ENCODE results near the gene EAF2.

EAF2 gene

GRCh38 chr3:121869736-121870135 lies 34.7 kb downstream of the EAF2 start:
- Histone ChIP-seq H3K4me3 (ENCODE audit: insufficient read depth in 1 of 2, low read depth in 1 of 2, low read length in 2 of 2) (no peak overlapping the region), H2AK5ac (ENCODE audit: low read length, severe bottlenecking) (no peak overlapping the region), H3K14ac (ENCODE audit: low read length in 2 of 2) (no peak overlapping the region), H3K9me3 (ENCODE audit: control insufficient read depth, low read length) (no peaks in the 10 kb centered on the region), H2BK5ac (ENCODE audit: low read depth, low read length, poor library complexity, severe bottlenecking) (no peak overlapping the region), H4K91ac (ENCODE audit: low read length) (no peak overlapping the region), H3K23ac (ENCODE audit: low read length in 2 of 2) (no peak overlapping the region), H3K4me2 (ENCODE audit: low read length, poor library complexity, severe bottlenecking) (no peak overlapping the region), H3K9ac (ENCODE audit: low read length) (no peak overlapping the region), H3K27me3 (ENCODE audit: control insufficient read depth in 1 of 2, insufficient read depth in 1 of 2, low read length in 2 of 2) (no peaks in the 10 kb centered on the region), H3K79me1 (replicated peaks; ENCODE audit: low read length, poor library complexity, severe bottlenecking) (no peaks in the 10 kb centered on the region), H3K4ac (ENCODE audit: low read depth in 1 of 2, low read length in 2 of 2) (no peak overlapping the region), H3K36me3 (ENCODE audit: control insufficient read depth in 1 of 2, insufficient read depth in 2 of 2, low read depth in 1 of 2, low read length in 2 of 2) (no peaks in the 10 kb centered on the region), H2BK15ac (ENCODE audit: low read depth, poor library complexity, severe bottlenecking) (no peak overlapping the region), H2AFZ (ENCODE audit: low read depth, low read length) (no peak overlapping the region), H2BK120ac (ENCODE audit: low read depth, low read length) (no peak overlapping the region), H3K27ac (ENCODE audit: low read length, poor library complexity, severe bottlenecking) (no peak overlapping the region), H3K4me1 (ENCODE audit: control insufficient read depth, insufficient read depth, low read depth, low read length) (no peaks in the 10 kb centered on the region), H3K18ac (ENCODE audit: low read depth in 1 of 2, low read length in 2 of 2) (no peak overlapping the region), H2BK12ac (ENCODE audit: low read length in 2 of 2) (no peak overlapping the region), H4K8ac (ENCODE audit: low read length) (no peak overlapping the region)
- DNase-seq = no peak
- WGBS = 89% methylated on average over 1 of the region's 2 CpGs

- Histone ChIP-seq H3K4me1 (ENCODE audit: control insufficient read depth, insufficient read depth, low read depth, low read length) (no peaks in the 10 kb centered on the region), H2BK120ac (ENCODE audit: low read depth, low read length) (no peak overlapping the region), H2BK12ac (ENCODE audit: low read length in 2 of 2) (no peak overlapping the region), H4K91ac (ENCODE audit: low read length) (no peak overlapping the region), H3K4ac (ENCODE audit: low read depth in 1 of 2, low read length in 2 of 2) (no peak overlapping the region), H2AFZ (ENCODE audit: low read depth, low read length) (no peak overlapping the region), H3K27me3 (ENCODE audit: control insufficient read depth in 1 of 2, insufficient read depth in 1 of 2, low read length in 2 of 2) (no peaks in the 10 kb centered on the region), H3K27ac (ENCODE audit: low read length, poor library complexity, severe bottlenecking) (no peak overlapping the region), H2BK5ac (ENCODE audit: low read depth, low read length, poor library complexity, severe bottlenecking) (no peak overlapping the region), H2AK5ac (ENCODE audit: low read length, severe bottlenecking) (no peak overlapping the region), H3K4me3 (ENCODE audit: insufficient read depth in 1 of 2, low read depth in 1 of 2, low read length in 2 of 2) (no peak overlapping the region), H3K18ac (ENCODE audit: low read depth in 1 of 2, low read length in 2 of 2) (no peak overlapping the region), H3K4me2 (ENCODE audit: low read length, poor library complexity, severe bottlenecking) (no peak overlapping the region), H3K9ac (ENCODE audit: low read length) (no peak overlapping the region), H3K9me3 (ENCODE audit: control insufficient read depth, low read length) (no peaks in the 10 kb centered on the region), H3K23ac (ENCODE audit: low read length in 2 of 2) (no peak overlapping the region), H3K14ac (ENCODE audit: low read length in 2 of 2) (no peak overlapping the region), H2BK15ac (ENCODE audit: low read depth, poor library complexity, severe bottlenecking) (no peak overlapping the region), H3K36me3 (ENCODE audit: control insufficient read depth in 1 of 2, insufficient read depth in 2 of 2, low read depth in 1 of 2, low read length in 2 of 2) (no peaks in the 10 kb centered on the region), H4K8ac (ENCODE audit: low read length) (no peak overlapping the region), H3K79me1 (replicated peaks; ENCODE audit: low read length, poor library complexity, severe bottlenecking) (no peaks in the 10 kb centered on the region)
- no peak for DNase-seq
These were observed 35.7 kb downstream of the EAF2 start for GRCh38 chr3:121870717-121871116.

- H2AK5ac ChIP-seq (ENCODE audit: low read length, severe bottlenecking) = no peak overlapping the region
- no peak overlapping the region for H3K9ac ChIP-seq (ENCODE audit: low read length)
- no peaks in the 10 kb centered on the region for H3K4me1 ChIP-seq (ENCODE audit: control insufficient read depth, insufficient read depth, low read depth, low read length)
- no peak overlapping the region for H2BK120ac ChIP-seq (ENCODE audit: low read depth, low read length)
- no peak overlapping the region for H3K4ac ChIP-seq (ENCODE audit: low read depth in 1 of 2, low read length in 2 of 2)
- no peak overlapping the region for H3K14ac ChIP-seq (ENCODE audit: low read length in 2 of 2)
- H2BK5ac ChIP-seq (ENCODE audit: low read depth, low read length, poor library complexity, severe bottlenecking) = no peak overlapping the region
- no peak overlapping the region for H2AFZ ChIP-seq (ENCODE audit: low read depth, low read length)
- no peak overlapping the region for H3K27ac ChIP-seq (ENCODE audit: low read length, poor library complexity, severe bottlenecking)
- H3K4me3 ChIP-seq (ENCODE audit: insufficient read depth in 1 of 2, low read depth in 1 of 2, low read length in 2 of 2) = no peak overlapping the region
- H2BK12ac ChIP-seq (ENCODE audit: low read length in 2 of 2) = no peak overlapping the region
- no peaks in the 10 kb centered on the region for H3K9me3 ChIP-seq (ENCODE audit: control insufficient read depth, low read length)
- 83% methylated on average over 1 of the region's 1 CpG for WGBS
- H3K27me3 ChIP-seq (ENCODE audit: control insufficient read depth in 1 of 2, insufficient read depth in 1 of 2, low read length in 2 of 2) = no peaks in the 10 kb centered on the region
- no peak overlapping the region for H4K91ac ChIP-seq (ENCODE audit: low read length)
- no peaks in the 10 kb centered on the region for H3K36me3 ChIP-seq (ENCODE audit: control insufficient read depth in 1 of 2, insufficient read depth in 2 of 2, low read depth in 1 of 2, low read length in 2 of 2)
- H3K79me1 ChIP-seq (replicated peaks; ENCODE audit: low read length, poor library complexity, severe bottlenecking) = no peaks in the 10 kb centered on the region
- no peak overlapping the region for H3K18ac ChIP-seq (ENCODE audit: low read depth in 1 of 2, low read length in 2 of 2)
- H3K23ac ChIP-seq (ENCODE audit: low read length in 2 of 2) = no peak overlapping the region
- no peak overlapping the region for H4K8ac ChIP-seq (ENCODE audit: low read length)
- DNase-seq = no peak
- no peak overlapping the region for H3K4me2 ChIP-seq (ENCODE audit: low read length, poor library complexity, severe bottlenecking)
- H2BK15ac ChIP-seq (ENCODE audit: low read depth, poor library complexity, severe bottlenecking) = no peak overlapping the region
These were observed 36.4 kb downstream of the EAF2 start for GRCh38 chr3:121871430-121871829.

DNA sequence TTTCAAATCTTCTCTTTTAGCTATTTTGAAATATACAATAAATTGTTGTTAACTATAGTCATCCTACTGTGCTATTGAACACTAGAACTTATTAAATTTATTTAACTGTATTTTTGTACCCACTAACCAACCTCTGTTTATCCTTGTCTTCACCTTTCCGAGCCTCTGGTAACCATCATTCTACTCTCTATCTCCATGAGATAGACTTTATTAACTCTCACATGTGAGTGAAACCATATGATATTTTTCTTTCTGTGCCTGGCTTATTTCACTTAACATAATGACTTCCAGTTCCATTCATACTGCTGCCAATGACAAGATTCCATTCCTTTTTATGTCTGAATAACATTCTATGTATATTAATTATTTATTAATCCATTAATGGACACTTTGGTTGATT lies 43.4 kb downstream of the EAF2 start:
- 78% methylated on average over 1 of the region's 1 CpG for WGBS
- H3K18ac ChIP-seq (ENCODE audit: low read depth in 1 of 2, low read length in 2 of 2) = no peak overlapping the region
- H3K4me3 ChIP-seq (ENCODE audit: insufficient read depth in 1 of 2, low read depth in 1 of 2, low read length in 2 of 2) = no peak overlapping the region
- no peak overlapping the region for H4K91ac ChIP-seq (ENCODE audit: low read length)
- H3K27ac ChIP-seq (ENCODE audit: low read length, poor library complexity, severe bottlenecking) = no peak overlapping the region
- no peaks in the 10 kb centered on the region for H3K36me3 ChIP-seq (ENCODE audit: control insufficient read depth in 1 of 2, insufficient read depth in 2 of 2, low read depth in 1 of 2, low read length in 2 of 2)
- no peaks in the 10 kb centered on the region for H3K9me3 ChIP-seq (ENCODE audit: control insufficient read depth, low read length)
- H3K79me1 ChIP-seq (replicated peaks; ENCODE audit: low read length, poor library complexity, severe bottlenecking) = no peaks in the 10 kb centered on the region
- H2BK15ac ChIP-seq (ENCODE audit: low read depth, poor library complexity, severe bottlenecking) = no peak overlapping the region
- no peak overlapping the region for H3K23ac ChIP-seq (ENCODE audit: low read length in 2 of 2)
- no peak for DNase-seq
- H3K9ac ChIP-seq (ENCODE audit: low read length) = no peak overlapping the region
- H2BK12ac ChIP-seq (ENCODE audit: low read length in 2 of 2) = no peak overlapping the region
- H3K14ac ChIP-seq (ENCODE audit: low read length in 2 of 2) = no peak overlapping the region
- no peak overlapping the region for H2AK5ac ChIP-seq (ENCODE audit: low read length, severe bottlenecking)
- no peak overlapping the region for H3K4me2 ChIP-seq (ENCODE audit: low read length, poor library complexity, severe bottlenecking)
- H4K8ac ChIP-seq (ENCODE audit: low read length) = no peak overlapping the region
- H3K27me3 ChIP-seq (ENCODE audit: control insufficient read depth in 1 of 2, insufficient read depth in 1 of 2, low read length in 2 of 2) = no peaks in the 10 kb centered on the region
- H2BK120ac ChIP-seq (ENCODE audit: low read depth, low read length) = no peak overlapping the region
- no peak overlapping the region for H2AFZ ChIP-seq (ENCODE audit: low read depth, low read length)
- H3K4ac ChIP-seq (ENCODE audit: low read depth in 1 of 2, low read length in 2 of 2) = no peak overlapping the region
- H3K4me1 ChIP-seq (ENCODE audit: control insufficient read depth, insufficient read depth, low read depth, low read length) = no peaks in the 10 kb centered on the region
- H2BK5ac ChIP-seq (ENCODE audit: low read depth, low read length, poor library complexity, severe bottlenecking) = no peak overlapping the region
